ENCODE measurements around the gene SFRP5.

Gene SFRP5

GRCh38 chr10:97785231-97785630 is 13.4 kb upstream of the SFRP5 start:
- DNase-seq = no peak

DNA sequence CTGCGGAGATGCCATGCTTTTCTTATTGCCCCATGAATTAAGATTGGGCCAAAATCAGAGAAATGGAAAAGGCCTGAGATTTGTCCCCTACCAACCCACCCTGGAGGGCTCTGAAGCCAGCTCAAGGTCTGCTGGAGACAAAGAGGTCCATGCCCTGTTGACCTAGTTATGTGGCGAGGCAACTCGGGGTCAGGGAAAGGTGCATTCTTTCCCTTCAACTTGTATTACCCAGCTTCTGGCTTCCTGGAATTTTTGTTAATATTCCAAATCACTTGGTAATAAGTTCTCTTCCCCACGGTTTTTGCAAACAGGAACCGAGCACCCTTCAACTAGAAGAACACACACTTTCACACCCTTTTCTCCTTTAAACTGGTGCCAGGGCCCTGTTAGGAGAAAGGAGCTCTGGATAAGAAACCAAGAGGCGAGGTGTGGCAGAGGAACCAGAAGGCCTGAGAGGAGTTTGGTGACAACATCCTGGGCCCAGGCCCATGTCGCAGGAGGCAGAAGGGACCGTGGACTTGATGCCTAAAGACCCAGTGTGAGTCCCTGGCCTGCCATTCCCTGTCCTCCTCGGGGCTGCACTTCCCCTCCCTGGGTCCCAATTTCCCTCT is 12.5 kb upstream of the SFRP5 start:
- no peak for DNase-seq

- no peak for DNase-seq
Measured at GRCh38 chr10:97782455-97783228, 10.8 kb upstream of the SFRP5 start.

DNA sequence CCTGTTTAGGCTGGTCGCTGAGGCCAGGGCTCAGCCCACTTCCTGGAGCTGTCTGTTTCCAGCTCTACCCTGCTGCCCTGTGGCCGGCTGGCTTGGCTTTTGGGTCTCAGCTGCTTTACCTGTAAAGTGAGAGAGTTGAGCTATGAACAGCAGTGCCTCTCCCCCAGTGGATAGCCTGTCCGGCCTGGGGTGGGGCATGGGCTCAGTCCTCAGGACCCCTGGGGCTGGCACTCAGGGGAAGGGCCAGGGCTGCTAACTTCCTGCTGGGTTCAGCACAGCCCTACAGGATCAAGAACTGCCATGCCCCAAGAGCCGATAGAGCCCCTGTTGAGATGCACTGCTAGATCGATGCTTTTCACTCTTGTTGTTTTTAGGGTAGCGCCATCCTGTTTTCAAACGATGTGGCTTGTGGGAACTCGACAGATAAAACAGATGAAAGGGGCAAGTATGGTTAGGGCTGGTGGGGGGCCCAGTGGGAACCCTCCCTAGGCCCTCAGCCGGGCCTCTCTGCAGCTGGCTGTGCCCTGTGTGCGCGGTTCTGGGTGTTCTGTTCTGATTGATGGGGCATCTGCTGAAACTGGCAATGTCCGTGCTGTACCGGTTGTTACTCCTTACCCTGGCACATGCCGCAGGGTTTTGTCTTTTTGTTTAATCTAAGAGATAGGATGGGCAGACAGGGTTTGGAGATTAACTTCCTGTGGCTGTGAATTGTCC is 10.0 kb upstream of the SFRP5 start:
- no peak for DNase-seq

DNA sequence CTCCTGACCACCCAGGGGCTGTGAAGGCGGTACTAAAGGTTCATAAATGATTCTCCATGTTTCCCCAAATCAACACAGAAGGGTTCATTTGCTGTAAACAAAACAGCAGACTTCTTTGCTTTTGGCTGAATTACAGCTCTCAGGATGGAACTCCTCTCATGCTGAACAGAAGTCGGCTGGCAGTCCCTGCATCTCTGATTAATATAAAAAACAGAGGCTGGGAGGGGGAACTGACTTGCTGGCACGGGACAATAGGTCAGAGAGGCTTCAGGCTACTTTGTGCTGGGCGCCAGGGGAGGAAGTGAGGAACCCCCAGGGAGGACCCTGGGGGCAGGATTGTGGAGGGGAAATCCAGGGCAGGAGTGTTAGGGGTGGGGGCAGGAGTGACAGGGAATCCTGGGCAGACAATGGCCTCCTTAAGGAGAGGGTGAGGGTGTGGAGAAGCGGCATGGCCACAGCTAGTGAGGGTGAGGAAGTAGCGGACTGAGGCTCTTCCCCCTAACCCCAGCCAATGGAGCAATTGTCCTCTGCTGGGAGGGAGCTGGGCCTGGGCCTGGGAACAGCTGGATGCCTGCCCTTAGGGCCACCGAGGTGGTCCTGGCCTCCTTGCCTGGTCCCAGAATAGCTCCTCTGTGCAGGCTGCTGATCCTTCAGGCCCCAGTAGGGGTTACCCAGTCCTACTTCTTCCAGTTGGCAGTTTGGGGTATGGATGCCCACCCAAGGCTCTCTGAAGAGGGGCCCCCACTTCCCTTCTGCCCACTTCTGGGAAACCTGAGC is 9.2 kb upstream of the SFRP5 start:
- no peak for DNase-seq

- DNase-seq = no peak
Measured at GRCh38 chr10:97779975-97780374, 8.2 kb upstream of the SFRP5 start.

DNA sequence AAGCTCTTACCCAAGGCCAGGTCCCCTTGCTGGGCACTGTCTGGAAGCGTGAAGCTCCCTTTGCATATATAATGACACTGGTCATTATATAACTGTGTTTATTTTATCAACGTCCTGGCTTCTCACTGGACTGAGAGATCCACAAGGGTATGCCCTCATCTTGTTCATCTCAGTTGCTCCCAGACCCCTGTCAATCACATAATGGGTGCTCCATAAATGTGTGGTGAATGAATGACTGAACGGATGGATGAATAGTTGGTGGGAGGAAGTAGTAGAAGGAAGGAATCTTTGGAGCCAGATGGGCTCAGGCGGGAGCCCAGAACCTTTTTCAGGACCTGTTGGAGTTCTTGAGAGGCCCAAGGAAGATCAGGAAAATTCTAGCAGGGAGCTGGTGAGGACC is 7.7 kb upstream of the SFRP5 start:
- DNase-seq = no peak

DNA sequence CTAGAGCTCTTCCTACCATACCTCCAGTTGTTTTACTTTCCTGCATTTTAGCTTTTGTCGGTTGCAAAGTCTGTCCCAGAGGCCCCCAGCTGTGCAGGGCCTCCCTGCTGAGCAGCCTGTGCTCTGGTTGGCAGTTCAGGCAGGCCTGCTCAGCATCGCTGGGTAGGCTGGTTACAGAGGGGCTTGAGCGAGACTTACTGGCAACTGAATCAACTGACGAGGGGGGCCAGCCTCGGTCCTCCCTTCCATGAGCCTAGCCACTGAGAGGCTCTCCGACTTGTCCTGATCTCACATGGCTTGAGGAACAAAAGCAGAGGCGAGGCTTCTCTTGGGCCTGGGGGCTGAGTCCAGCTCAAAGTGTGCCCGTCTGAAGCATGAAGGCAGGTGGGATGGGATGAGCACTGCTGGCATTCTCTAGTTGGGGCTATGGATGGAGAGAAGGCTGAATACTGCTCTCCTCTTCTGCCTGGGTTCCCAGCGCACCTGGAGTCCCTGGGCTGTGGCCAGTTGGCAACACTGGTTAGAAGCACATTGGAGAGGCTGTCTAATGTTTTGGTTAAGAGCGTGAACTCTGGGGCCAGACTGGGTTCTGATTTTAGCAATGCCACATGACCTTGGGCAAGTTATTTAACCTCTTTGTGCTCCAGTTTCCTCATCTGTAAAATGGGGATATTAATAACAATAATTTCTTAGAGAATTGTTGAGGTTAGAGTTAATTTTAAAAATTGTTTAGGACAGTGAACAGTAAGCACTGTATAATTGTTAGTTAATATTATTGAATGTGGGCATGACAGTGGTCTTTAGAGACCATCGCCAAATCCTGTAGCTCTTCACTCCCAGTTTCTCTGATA is 6.9 kb upstream of the SFRP5 start:
- DNase-seq = no peak

- no peak for DNase-seq
Measured at GRCh38 chr10:97777143-97777542, 5.3 kb upstream of the SFRP5 start.

GRCh38 chr10:97774811-97775294 is 3.1 kb upstream of the SFRP5 start:
- DNase-seq = no peak

DNA sequence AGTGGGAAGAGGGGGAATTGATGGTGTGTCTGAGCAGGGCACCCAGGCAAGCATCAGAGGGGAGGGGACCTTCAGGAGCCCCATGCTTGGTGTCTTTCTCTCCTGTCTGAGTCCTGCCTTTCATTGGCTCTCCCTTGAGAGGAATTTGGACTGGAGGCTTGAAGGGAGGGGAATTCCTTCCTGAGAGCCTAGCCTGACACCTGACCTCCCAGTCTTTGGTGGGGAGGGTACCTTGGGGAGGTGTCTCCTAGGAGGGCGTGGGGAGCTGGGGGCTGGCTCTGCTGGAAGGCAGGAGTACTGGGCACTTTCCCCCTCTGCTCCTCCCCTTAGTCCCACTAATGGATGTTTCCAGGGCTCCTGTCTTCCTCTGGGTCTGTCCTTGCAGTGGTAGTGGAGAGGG is 1.3 kb upstream of the SFRP5 start:
- no peak for DNase-seq

DNA sequence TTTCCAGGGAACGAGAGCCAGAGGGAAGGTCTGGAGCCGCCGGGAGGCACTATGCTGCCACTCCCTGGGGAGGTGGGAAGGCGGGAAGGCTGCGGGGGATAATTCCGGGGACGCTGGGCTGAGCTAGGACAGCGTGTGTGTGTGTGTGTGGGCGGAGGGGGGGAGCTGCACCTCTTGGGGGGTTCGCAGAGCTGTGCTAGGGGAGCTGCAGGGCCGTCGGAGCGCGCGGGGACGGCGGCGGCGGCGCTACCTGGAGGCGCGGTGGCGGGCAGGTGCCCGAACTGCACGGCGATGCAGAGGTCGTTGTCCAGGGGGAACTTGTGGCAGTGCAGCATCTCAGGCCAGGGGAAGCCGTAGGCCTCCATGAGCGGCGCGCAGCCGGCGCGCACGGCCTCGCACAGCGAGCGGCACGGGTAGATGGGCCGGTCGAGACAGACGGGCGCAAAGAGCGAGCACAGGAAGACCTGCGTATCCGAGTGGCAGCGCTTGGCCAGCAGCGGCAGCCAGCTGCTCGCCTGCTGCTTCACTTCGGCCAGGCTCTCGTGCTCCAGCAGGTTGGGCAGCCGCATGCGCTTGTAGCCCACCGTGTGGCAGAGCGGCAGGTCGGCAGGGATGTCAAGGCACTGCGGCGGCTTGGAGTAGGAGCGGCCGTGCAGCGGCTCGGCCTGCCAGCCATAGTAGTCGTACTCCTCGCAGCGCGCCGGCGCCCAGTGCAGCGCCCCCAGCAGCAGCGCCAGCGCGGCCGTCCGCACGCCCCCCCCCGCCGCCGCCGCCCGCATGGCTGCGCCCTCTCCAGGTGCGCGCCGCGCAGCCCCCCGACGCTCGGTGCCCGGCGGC is 526 bp downstream of the SFRP5 start:
- DNase-seq = peak; percentile 33

GRCh38 chr10:97770255-97770654 is 1.5 kb downstream of the SFRP5 start:
- DNase-seq = no peak

DNA sequence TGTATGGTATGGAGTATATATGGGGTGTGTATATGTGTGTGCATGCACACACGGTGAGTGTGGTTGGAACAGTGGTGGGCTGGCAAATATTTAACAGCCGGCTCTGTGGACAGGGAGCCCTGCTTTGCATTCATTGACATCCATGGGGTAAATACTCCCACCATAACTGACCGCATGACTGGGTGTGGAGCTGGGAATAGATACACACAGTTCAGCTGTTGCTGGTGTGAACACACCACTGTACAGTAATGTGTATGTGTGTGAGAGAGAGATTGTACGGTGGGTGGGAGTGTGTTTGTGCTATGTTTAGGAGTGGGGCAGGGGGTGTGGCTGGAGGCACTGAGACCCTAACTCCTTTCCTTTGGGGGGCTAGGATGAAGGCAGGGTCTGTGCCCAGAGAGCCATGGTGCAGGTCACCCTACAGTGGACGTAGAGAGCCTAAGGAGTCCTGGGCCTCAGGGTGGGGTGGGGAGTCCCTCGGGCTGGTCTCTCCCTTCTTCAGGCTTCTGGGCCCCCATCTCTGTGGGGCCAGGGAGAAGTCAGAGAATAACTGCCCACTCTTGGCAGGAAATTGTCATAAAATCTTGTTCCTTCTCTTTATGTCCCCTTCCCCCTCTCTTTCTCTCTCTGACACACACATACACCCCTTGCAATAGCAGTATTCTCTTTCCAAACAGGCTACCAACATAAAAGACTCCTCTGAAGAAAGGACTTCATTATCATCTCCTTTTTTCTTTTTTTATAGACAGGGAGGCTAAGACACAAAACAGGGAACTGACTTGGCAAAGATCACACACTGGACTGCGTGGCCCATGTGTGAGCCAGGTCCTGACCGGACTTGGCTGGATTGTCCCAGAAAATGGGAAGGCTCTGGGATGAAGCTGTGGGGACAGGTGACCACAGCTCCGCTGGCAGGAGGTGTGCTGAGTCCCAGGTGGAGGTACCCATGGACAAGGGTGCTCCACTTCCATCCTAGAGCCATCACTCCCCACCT is 3.2 kb downstream of the SFRP5 start:
- no peak for DNase-seq

GRCh38 chr10:97766996-97767924 is 4.5 kb downstream of the SFRP5 start:
- DNase-seq = no peak

GRCh38 chr10:97766106-97766810 is 5.5 kb downstream of the SFRP5 start:
- no peak for DNase-seq

DNA sequence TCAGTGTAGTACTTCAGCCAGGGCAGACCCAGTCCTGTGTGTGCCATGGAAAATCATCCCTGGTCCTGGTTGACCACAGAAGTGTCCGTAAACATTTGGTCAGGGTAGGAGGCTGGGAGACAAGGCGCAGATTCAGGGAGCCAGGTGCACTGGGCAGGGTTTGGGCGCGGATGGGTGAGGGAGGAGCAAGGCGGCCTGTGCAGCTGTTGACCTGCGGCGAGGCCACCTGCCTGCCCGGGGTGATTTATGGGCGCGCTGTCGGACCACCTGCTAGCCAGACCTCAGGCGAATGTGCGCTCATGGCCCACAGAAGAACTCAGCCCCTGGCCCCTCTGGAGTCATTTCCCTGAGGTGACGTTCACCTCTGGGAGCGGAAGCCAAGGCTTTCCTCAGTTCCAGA is 6.6 kb downstream of the SFRP5 start:
- DNase-seq = no peak

DNA sequence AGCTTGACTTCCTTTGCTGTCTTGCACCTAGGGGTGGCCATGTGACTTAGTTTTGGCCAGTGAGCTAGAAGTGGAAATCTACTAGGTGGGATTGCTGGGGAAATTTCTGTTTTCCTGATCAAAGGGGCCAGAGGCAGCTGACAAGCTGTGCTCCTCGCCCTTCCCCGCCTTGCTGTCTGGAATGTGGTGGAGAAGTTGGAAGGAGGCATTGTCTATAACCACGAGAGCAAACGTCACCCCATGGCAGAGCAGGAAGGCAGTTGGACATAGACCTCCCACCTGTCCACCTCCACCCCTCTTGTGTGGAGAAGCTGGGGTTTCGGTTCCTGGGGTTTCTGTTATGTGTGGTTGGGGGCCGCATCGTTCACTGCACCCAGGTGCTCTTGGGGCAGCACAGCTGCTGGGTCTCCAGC is 7.3 kb downstream of the SFRP5 start:
- no peak for DNase-seq

Measured in NCI-H2227 treated with DMSO at 0.1 percent for 48 hours (cell line).